Nucleus accumbens (tissue), 56 donors: ENCODE results near the gene SLC25A45.

ENCODE experiments used
- DNase-seq, 56 donors: peaks; one replicate each; lab custom pipeline; 2025; lab: John Stamatoyannopoulos, UW

The SLC25A45 gene

GRCh38 chr11:65422633-65423515 lies 40.4 kb upstream of the SLC25A45 start, which contains the start of gene NEAT1:
TSS of gene NEAT1 (plus strand) at chr11:65422798.
- peak in 54 of 56 donors; percentile 68 to 97 (median 86) for DNase-seq

- DNase-seq, result peak in 55 of 56 donors; percentile 47 to 98 (median 92)
Measured at GRCh38 chr11:65421794-65422632, 39.6 kb upstream of the SLC25A45 start.

GRCh38 chr11:65420979-65421793 lies 38.7 kb upstream of the SLC25A45 start:
- peak; percentile 49 to 95 (median 84) for DNase-seq

GRCh38 chr11:65420506-65420905 lies 38.1 kb upstream of the SLC25A45 start:
- no peak for DNase-seq

- DNase-seq, result peak; percentile 39 to 91 (median 81)
Measured at GRCh38 chr11:65419772-65420481, 37.5 kb upstream of the SLC25A45 start.

GRCh38 chr11:65419460-65419771 lies 37.0 kb upstream of the SLC25A45 start:
- peak in 1 of 56 donors; percentile 70 for DNase-seq

- DNase-seq, result peak in 55 of 56 donors; percentile 68 to 94 (median 87)
Measured at GRCh38 chr11:65418681-65419459, 36.4 kb upstream of the SLC25A45 start.

GRCh38 chr11:65418431-65418680 lies 35.9 kb upstream of the SLC25A45 start:
- DNase-seq, result no peak

- DNase-seq, result peak in 3 of 56 donors; percentile 29 to 47 (median 29)
Measured at GRCh38 chr11:65417702-65418430, 35.4 kb upstream of the SLC25A45 start.

- peak in 5 of 56 donors; percentile 26 to 42 (median 33) for DNase-seq
Measured at GRCh38 chr11:65416841-65417701, 34.6 kb upstream of the SLC25A45 start.

- peak; percentile 41 to 97 (median 86) for DNase-seq
Measured at GRCh38 chr11:65416341-65416824, 33.9 kb upstream of the SLC25A45 start.

GRCh38 chr11:65415499-65416340 lies 33.3 kb upstream of the SLC25A45 start:
- DNase-seq, result peak in 1 of 56 donors; percentile 10

- peak in 2 of 56 donors; percentile 5 to 28 for DNase-seq
Measured at GRCh38 chr11:65414776-65415498, 32.5 kb upstream of the SLC25A45 start.

GRCh38 chr11:65413077-65413664 lies 30.7 kb upstream of the SLC25A45 start:
- peak in 2 of 56 donors; percentile 19 to 29 for DNase-seq
